ENCODE measurements around the gene RAB22A. TPM values are rescaled to one million over a fixed set of nuclear protein-coding genes. Genes with fewer than 3 reads are reported as not detected.

The RAB22A gene
- total RNA-seq, 6 experiments from 2014 or later, result 20.4 to 26.0 (median 22.7) TPM

DNA sequence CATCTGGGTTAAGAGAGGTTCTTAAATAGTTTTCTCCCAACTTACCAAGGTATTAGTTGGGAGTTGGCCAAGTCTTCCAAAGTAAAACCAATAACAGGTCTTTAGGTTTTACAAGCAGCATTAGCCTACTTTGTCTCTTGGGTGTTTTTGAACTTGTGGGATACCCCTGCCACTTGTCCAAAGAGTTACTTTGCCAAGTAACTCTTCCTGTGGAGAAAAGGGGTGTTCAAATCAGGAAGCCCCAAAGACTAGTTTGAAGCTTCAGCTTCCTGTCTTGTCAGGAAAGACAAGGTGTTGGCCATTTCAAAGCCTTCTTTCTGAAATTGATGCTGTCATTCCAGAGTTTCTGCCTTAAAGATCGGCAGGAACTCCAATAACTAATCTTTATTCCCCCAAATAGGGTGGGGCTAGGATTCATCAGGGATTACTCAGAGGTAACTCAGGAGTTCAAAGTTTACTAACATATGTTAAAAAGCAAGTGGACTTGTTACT is 822 bp downstream of the RAB22A start:
- H3K4me1 Mint-ChIP-seq (ENCODE audit: low read depth), result peaks cover 22% of the 10 kb centered on the region
- TF ChIP-seq, protein P1, sequence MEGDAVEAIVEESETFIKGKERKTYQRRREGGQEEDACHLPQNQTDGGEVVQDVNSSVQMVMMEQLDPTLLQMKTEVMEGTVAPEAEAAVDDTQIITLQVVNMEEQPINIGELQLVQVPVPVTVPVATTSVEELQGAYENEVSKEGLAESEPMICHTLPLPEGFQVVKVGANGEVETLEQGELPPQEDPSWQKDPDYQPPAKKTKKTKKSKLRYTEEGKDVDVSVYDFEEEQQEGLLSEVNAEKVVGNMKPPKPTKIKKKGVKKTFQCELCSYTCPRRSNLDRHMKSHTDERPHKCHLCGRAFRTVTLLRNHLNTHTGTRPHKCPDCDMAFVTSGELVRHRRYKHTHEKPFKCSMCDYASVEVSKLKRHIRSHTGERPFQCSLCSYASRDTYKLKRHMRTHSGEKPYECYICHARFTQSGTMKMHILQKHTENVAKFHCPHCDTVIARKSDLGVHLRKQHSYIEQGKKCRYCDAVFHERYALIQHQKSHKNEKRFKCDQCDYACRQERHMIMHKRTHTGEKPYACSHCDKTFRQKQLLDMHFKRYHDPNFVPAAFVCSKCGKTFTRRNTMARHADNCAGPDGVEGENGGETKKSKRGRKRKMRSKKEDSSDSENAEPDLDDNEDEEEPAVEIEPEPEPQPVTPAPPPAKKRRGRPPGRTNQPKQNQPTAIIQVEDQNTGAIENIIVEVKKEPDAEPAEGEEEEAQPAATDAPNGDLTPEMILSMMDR (IDR thresholded peaks at IDR 0.05), result no peak
- DNase-seq, result peak; percentile 4
- H3K27me3 Mint-ChIP-seq (ENCODE audit: insufficient read depth), result no peaks in the 10 kb centered on the region
- peak overlapping the region; percentile 92 for H3K4me3 Mint-ChIP-seq
- peaks cover 34% of the 10 kb centered on the region for H3K36me3 Mint-ChIP-seq (ENCODE audit: low read depth)
- no peaks in the 10 kb centered on the region for H3K9me3 Mint-ChIP-seq
- peak overlapping the region; percentile 83 for H3K27ac Mint-ChIP-seq

DNA sequence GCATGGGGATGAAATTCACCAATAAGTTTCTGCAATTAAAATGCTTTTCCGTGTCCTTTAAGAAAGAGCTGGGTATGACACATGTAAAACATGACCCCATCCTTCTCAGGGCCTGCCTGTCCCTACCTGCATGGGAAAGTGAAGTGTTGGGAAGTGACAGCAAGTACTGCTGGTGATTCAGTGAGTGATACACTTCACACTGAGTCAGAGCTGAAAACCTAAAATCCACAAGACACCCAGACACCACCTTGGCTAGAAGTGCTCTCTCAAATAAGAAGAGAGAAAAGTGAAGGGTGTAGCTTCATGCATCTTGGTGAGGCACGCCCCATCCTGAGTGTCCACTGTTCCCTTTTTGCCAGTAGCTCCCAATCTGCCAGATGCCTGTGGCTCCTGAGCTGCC is 3.3 kb downstream of the RAB22A start:
- TF ChIP-seq, protein P1 (IDR thresholded peaks at IDR 0.05), result no peak
- Mint-ChIP-seq H3K27ac (no peak overlapping the region), H3K4me3 (no peak overlapping the region), H3K4me1 (ENCODE audit: low read depth) (peaks cover 22% of the 10 kb centered on the region), H3K27me3 (ENCODE audit: insufficient read depth) (no peaks in the 10 kb centered on the region; the same call in 1 of the 2 replicates), H3K9me3 (no peaks in the 10 kb centered on the region), H3K36me3 (ENCODE audit: low read depth) (peaks cover 49% of the 10 kb centered on the region)
- DNase-seq, result no peak

DNA sequence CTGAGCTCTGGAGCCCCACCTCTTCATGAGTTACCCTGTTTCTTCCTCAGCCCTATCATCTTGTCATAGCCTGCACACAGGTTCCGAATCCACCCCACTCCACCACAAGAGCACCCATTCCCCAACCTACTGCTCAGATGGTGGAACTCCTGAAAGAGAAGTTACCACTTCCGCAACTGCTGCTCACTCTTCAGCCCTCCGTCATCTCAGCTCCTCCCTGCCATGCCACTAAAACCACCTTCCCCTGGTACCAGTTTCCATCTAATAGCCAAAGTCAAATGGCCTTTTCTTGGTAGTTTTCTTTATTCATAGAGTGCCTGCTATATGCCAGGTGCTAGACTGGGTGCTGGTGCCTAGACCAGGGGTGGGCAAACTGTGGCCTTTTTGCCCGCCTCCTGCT is 3.9 kb downstream of the RAB22A start:
- Mint-ChIP-seq H3K27ac (no peak overlapping the region), H3K36me3 (ENCODE audit: low read depth) (peaks cover 51% of the 10 kb centered on the region), H3K4me3 (no peak overlapping the region), H3K27me3 (ENCODE audit: insufficient read depth) (no peaks in the 10 kb centered on the region; the same call in 1 of the 2 replicates), H3K9me3 (no peaks in the 10 kb centered on the region), H3K4me1 (ENCODE audit: low read depth) (peaks cover 22% of the 10 kb centered on the region)
- no peak for DNase-seq
- TF ChIP-seq, protein P1 (IDR thresholded peaks at IDR 0.05), result no peak

GRCh38 chr20:58321205-58321604 is 11.7 kb downstream of the RAB22A start:
- Mint-ChIP-seq H3K27me3 (ENCODE audit: insufficient read depth) (no peaks in the 10 kb centered on the region; the same call in 1 of the 2 replicates), H3K4me1 (ENCODE audit: low read depth) (peaks cover 8% of the 10 kb centered on the region), H3K27ac (no peak overlapping the region), H3K9me3 (no peaks in the 10 kb centered on the region), H3K4me3 (no peak overlapping the region), H3K36me3 (ENCODE audit: low read depth) (peaks cover 26% of the 10 kb centered on the region)
- no peak for DNase-seq
- TF ChIP-seq, protein P1 (IDR thresholded peaks at IDR 0.05), result no peak

DNA sequence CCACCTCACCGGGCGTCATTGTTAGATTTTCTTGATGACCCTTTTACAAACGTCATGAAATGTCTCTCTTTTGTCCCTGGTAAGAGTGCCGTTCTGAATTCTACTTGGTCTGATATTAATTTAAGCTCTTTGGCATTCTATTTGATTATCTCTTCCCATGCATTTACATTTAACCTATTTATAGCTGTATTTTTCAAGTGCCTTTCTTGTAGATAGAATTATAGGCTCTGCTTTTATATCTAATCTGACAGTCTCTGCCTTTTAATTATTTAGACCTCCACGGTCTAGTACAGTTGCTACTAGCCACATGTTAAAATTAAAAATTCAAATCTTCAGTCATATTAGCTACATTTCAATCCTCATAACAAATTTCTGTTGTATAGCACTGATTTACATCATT is 12.6 kb downstream of the RAB22A start:
- Mint-ChIP-seq H3K27me3 (ENCODE audit: insufficient read depth) (no peaks in the 10 kb centered on the region), H3K4me1 (ENCODE audit: low read depth) (peaks cover 8% of the 10 kb centered on the region), H3K27ac (no peak overlapping the region), H3K9me3 (no peaks in the 10 kb centered on the region), H3K36me3 (ENCODE audit: low read depth) (peaks cover 18% of the 10 kb centered on the region), H3K4me3 (no peak overlapping the region)
- DNase-seq, result no peak
- TF ChIP-seq, protein P1 (IDR thresholded peaks at IDR 0.05), result no peak

- Mint-ChIP-seq H3K4me1 (ENCODE audit: low read depth) (peaks cover 24% of the 10 kb centered on the region), H3K27me3 (ENCODE audit: insufficient read depth) (no peaks in the 10 kb centered on the region), H3K27ac (no peak overlapping the region), H3K9me3 (no peaks in the 10 kb centered on the region), H3K36me3 (ENCODE audit: low read depth) (peaks cover 13% of the 10 kb centered on the region; the same call in 1 of the 2 replicates), H3K4me3 (no peak overlapping the region)
- no peak for DNase-seq
- TF ChIP-seq, protein P1 (IDR thresholded peaks at IDR 0.05), result no peak
Measured at GRCh38 chr20:58325912-58326311, 16.4 kb downstream of the RAB22A start.
